Pancreas (tissue), 10 donors: ENCODE data around the gene NDUFS3. TPM values are rescaled to one million over a fixed set of nuclear protein-coding genes. Genes with fewer than 3 reads are reported as not detected.

ENCODE experiments used
- ATAC-seq, 4 donors: fragments of 200-7000 bp; cut with Tn5 transposase; one replicate each; pipeline versions ENCODE4 v1.8.0 to v1.9.1; 2020; ENCODE audit warnings: mild to moderate bottlenecking in 4 of 4, moderate library complexity in 4 of 4
- DNase-seq, 6 donors: peaks; one replicate each; pipeline ENCODE4 v3.0.0-alpha.2; 2020
- FAIRE-seq: peaks from 2 replicates; lab custom pipeline; 2012; peaks lifted over from hg19 to GRCh38; lab: Jason Lieb, UNC
- H3K27ac ChIP-seq, 4 donors: fragments of 200-600 bp; sonication (generic); 1 replicate in 3 of 4; 2 replicates in 1 of 4; pipeline versions ENCODE4 v1.5.0 to v1.8.0; 2020
- H3K27me3 ChIP-seq, 4 donors: fragments of 200-600 bp; one replicate each; pipeline ENCODE4 v1.8.0; 2021
- H3K36me3 ChIP-seq, 3 donors: fragments of 200-600 bp; sonication (generic) in 1 of 3; one replicate each; pipeline versions ENCODE4 v1.5.0 to v1.8.0; 2020 to 2021
- H3K4me1 ChIP-seq, 3 donors: fragments of 200-600 bp; one replicate each; pipeline ENCODE4 v1.8.0; 2021
- H3K4me3 ChIP-seq, 4 donors: fragments of 200-600 bp; sonication (generic) in 2 of 4; one replicate each; pipeline versions ENCODE4 v1.5.0 to v1.8.0; 2020 to 2021
- H3K9me3 ChIP-seq, 4 donors: fragments of 200-600 bp; one replicate each; pipeline ENCODE4 v1.8.0; 2021
- CTCF ChIP-seq, 4 donors: fragments of 200-600 bp; sonication (generic) in 3 of 4; IDR thresholded peaks; one replicate each; pipeline versions ENCODE4 v1.5.0 to v1.8.0; 2021; ENCODE audit warnings: antibody characterized with exemption in 4 of 4
- WGBS, 2 donors: extraction: QIAGEN DNeasy Blood & Tissue Kit; methylation state at CpG; one replicate each; pipeline ENCODE4 v1.1.7; 2013; 5-methylcytosine and 5-hydroxymethylcytosine counted together
- intact Hi-C, 3 donors: fragments of 100-400 bp; cut with DNase I; formaldehyde crosslinking; loops; one replicate each; pipeline versions ENCODE4 v1.11.1 to v1.14.2; 2022
- polyA plus RNA-seq, 2 donors: library from polyadenylated mRNA; stranded (reverse); fragments of 200-250 nt; gene quantifications; one replicate each; pipeline ENCODE4 v1.2.3, GENCODE V29; 2013
- total RNA-seq, 6 donors: library from RNA; stranded (reverse); fragmentation: NEBNext Ultra II Directional in 4 of 6; extraction: Animal tissue kit (Norgen Biotek cat#: 25700) in 4 of 6; gene quantifications; one replicate each; pipeline versions ENCODE4 v1.2.1 to v1.2.4, GENCODE V29; 2021 to 2023
- donor health status: healthy with polysubstance abuse.
- donor health status: DM: no; HTN: no; CAD: no; lungs with moderate emphysema.
- donor health status: DM: no; HTN: no; CAD: no.
- donor health status: control.
- donor health status: control.
- donor health status: Bipolar disorder and iron deficiency.
- donor health status: DM: yes; HTN: yes; CAD: no.
- donor health status: DM: no; HTN: no; CAD: no.
- donor health status: DM: no; HTN: no; CAD: no.
- donor health status: DM: yes; HTN: yes; CAD: no.

Gene NDUFS3
- total and polyA plus RNA-seq, 8 donors = 28.8 to 113 (median 39.2) TPM

GRCh38 chr11:47533690-47534151 lies 45.2 kb upstream of the NDUFS3 start:
- FAIRE-seq = no peak
- no peaks in the 10 kb centered on the region for H3K36me3 ChIP-seq
- H3K9me3 ChIP-seq = no peaks in the 10 kb centered on the region
- no peaks in the 10 kb centered on the region for H3K27me3 ChIP-seq
- peaks cover under 1 to 10% (median under 1%) of the 10 kb centered on the region in 3 donors for H3K4me1 ChIP-seq
- ATAC-seq = no peak
- no peak overlapping the region for H3K4me3 ChIP-seq
- WGBS, 2 donors = 84 to 95% methylated on average over 2 of the region's 2 CpGs
- intact Hi-C loops = no loop called here
- no peak for TF ChIP-seq CTCF (IDR thresholded peaks at IDR 0.05)
- DNase-seq = no peak
- no peak overlapping the region for H3K27ac ChIP-seq

- 93 to 95% methylated on average over 4 of the region's 4 CpGs for WGBS, 2 donors
- H3K4me3 ChIP-seq = no peak overlapping the region
- no peak for FAIRE-seq
- peaks cover 9 to 18% (median 11%) of the 10 kb centered on the region in 3 donors for H3K4me1 ChIP-seq
- no peak for TF ChIP-seq CTCF (IDR thresholded peaks at IDR 0.05)
- H3K9me3 ChIP-seq = no peaks in the 10 kb centered on the region
- no peaks in the 10 kb centered on the region for H3K36me3 ChIP-seq
- no peaks in the 10 kb centered on the region for H3K27me3 ChIP-seq
- no peak overlapping the region for H3K27ac ChIP-seq
- no peak for ATAC-seq
- intact Hi-C loops = no loop called here
- no peak for DNase-seq
Measured at GRCh38 chr11:47534704-47535251, 44.1 kb upstream of the NDUFS3 start.

DNA sequence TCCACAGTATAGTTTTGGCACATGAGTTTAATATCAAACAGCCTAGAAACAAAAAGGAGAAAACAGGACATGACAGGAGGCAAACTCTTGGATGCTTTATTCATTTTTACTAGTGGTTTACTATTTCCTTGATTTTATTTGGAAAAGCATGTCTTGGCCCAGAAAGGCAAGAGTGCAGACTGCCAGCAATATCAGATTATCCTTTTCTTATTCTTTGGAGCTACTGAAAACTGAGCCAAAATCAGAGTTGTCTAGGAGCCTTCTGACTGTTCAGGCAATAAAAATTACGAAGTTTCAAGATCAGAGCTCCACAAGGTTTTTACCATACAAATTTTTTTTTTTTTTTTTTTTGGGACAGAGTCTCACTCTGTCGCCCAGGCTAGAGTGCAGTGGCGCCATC lies 42.0 kb upstream of the NDUFS3 start:
- no peaks in the 10 kb centered on the region for H3K9me3 ChIP-seq
- intact Hi-C loops = no loop called here
- peaks cover 17 to 30% (median 22%) of the 10 kb centered on the region in 3 donors for H3K4me1 ChIP-seq
- H3K27me3 ChIP-seq = no peaks in the 10 kb centered on the region
- no peak overlapping the region for H3K4me3 ChIP-seq
- 88 to 93% methylated on average over 1 to 3 of the region's 3 CpGs for WGBS, 2 donors
- ATAC-seq = no peak
- TF ChIP-seq CTCF (IDR thresholded peaks at IDR 0.05) = no peak
- no peak for DNase-seq
- no peaks in the 10 kb centered on the region for H3K36me3 ChIP-seq
- no peak overlapping the region for H3K27ac ChIP-seq
- FAIRE-seq = no peak

DNA sequence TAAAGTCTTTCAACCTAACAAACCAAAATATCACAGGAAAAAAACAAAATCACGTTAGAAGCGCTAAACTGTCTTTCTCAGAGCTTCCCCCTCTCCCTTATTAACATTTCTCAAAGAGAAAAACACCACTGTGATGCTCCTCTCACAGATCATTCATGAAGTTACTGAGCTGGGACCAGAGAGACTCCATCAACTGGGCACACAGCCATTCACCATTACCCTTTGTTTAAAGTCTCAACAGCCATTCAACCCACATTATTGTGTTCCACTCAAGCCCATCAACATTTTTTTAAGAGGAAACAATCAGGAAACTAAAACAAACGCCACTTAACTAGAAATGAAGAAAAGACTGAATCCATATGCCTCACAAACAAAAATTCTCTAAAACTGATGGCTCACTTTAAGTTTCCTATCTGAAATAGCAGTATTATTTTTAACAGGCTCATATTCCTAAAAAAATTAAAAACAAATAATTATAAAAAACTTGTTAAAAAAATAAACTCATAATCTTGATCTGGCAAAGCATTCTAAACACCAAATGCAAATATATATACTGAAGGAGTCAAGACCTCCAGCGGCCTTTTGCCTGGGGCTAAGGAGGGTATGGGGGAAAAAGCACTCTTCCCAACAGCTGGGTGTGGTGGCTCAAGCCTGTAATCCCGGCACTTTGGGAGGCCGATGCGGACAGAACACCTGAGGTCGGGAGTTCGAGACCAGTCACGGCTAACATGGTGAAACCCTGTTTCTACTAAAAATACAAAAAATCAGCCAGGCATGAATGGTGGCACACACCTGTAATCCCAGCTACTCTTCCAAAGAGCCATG lies 39.9 kb upstream of the NDUFS3 start:
- intact Hi-C loops = no loop called here
- H3K4me3 ChIP-seq = no peak overlapping the region
- FAIRE-seq (no peak), DNase-seq (no peak), ATAC-seq (no peak)
- no peaks in the 10 kb centered on the region for H3K27me3 ChIP-seq
- H3K9me3 ChIP-seq = no peaks in the 10 kb centered on the region
- peaks cover 17 to 30% (median 22%) of the 10 kb centered on the region in 3 donors for H3K4me1 ChIP-seq
- WGBS, 2 donors = 63 to 67% methylated on average over 10 of the region's 10 CpGs
- no peaks in the 10 kb centered on the region for H3K36me3 ChIP-seq
- H3K27ac ChIP-seq = no peak overlapping the region
- TF ChIP-seq CTCF (IDR thresholded peaks at IDR 0.05) = no peak

GRCh38 chr11:47539681-47540039 lies 39.2 kb upstream of the NDUFS3 start:
- Histone ChIP-seq H3K27ac (peak overlapping the region in 1 of 4 donors; percentile 29), H3K4me1 (peaks cover 17 to 30% (median 22%) of the 10 kb centered on the region in 3 donors), H3K4me3 (no peak overlapping the region), H3K9me3 (no peaks in the 10 kb centered on the region), H3K27me3 (no peaks in the 10 kb centered on the region), H3K36me3 (no peaks in the 10 kb centered on the region)
- 6 to 13% methylated on average over 2 of the region's 2 CpGs for WGBS, 2 donors
- TF ChIP-seq CTCF (IDR thresholded peaks at IDR 0.05) = no peak
- DNase-seq (peak in 2 of 6 donors; percentile 26 to 31), ATAC-seq (peak; percentile 67 to 86 (median 76)), FAIRE-seq (no peak)
- intact Hi-C loops = no loop called here
